Breast epithelium (tissue), 3 donors: Measurements from ENCODE around the gene ATG2B.

Experiments used
- POLR2A ChIP-seq: fragments of 450-650 bp; IDR thresholded peaks from one replicate; pipeline ENCODE4 v1.6.1; 2016; ENCODE audit warnings: antibody characterized with exemption, mild to moderate bottlenecking, moderate library complexity
- TF ChIP-seq, protein P1 (sequence below), 3 donors: fragments of 450-650 bp; IDR thresholded peaks; one replicate each; pipeline ENCODE4 v1.5.1; 2016 to 2017; ENCODE audit warnings: antibody characterized with exemption in 3 of 3, mild to moderate bottlenecking in 3 of 3, moderate library complexity in 3 of 3

- TF ChIP-seq, protein P1, sequence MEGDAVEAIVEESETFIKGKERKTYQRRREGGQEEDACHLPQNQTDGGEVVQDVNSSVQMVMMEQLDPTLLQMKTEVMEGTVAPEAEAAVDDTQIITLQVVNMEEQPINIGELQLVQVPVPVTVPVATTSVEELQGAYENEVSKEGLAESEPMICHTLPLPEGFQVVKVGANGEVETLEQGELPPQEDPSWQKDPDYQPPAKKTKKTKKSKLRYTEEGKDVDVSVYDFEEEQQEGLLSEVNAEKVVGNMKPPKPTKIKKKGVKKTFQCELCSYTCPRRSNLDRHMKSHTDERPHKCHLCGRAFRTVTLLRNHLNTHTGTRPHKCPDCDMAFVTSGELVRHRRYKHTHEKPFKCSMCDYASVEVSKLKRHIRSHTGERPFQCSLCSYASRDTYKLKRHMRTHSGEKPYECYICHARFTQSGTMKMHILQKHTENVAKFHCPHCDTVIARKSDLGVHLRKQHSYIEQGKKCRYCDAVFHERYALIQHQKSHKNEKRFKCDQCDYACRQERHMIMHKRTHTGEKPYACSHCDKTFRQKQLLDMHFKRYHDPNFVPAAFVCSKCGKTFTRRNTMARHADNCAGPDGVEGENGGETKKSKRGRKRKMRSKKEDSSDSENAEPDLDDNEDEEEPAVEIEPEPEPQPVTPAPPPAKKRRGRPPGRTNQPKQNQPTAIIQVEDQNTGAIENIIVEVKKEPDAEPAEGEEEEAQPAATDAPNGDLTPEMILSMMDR (IDR thresholded peaks at IDR 0.05): no peak
- TF ChIP-seq POLR2A: no peak
Observed at GRCh38 chr14:96273629-96274028, 89.5 kb downstream of the ATG2B start.
